OCI-M2 (cell line): Measurements from ENCODE around the gene FUT9.

Source experiments
- DNase-seq: peaks from one replicate; lab custom pipeline; 2025; ENCODE audit not compliant: unreplicated experiment; lab: John Stamatoyannopoulos, UW

The FUT9 gene

DNA sequence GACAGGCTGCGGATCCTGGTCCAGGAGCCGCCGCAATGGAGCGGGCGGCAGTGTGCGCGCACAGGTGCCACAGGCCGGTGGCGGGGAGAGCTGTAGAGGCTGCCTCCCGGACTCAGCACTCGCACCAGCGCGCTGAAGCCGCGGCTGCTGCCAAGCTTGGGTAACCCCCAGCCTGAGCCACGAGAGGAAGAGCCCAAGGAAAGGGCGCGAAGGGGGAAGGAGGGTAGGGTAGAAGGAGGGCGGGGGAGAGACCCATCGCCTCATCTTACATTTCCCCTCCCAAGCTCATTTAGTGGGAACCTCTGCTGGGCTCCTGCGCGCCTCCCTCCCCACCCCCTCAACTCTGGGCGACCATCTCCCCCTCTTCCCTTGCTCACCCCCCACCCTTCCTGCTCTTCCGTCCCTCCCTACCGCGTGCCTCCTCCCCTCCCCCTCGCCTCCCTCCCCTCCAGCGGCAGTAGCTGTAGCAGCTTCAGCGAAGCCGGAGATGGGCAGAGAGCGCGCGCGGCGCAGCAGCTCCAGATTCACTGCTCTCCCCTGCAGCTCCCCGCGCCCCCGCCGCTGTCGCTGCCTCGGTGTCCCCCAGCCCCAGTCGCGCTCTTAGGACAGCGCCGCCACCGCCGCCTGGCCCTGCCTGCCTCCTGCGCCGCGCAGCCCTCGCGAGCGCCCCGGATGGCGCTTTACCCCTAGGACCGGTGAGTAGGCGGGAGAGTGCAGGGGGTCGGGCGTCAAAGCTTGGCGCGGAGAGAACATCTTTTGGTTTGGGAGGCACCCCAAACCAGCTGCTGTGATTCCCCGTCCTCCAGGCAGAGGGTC lies at the start of gene FUT9:
Gene FUT9, plus strand, starts transcription at position 457 of the 816 bp plus-strand sequence. CDS start 187,182 bp downstream, outside the sequence.
- no peak for DNase-seq

DNA sequence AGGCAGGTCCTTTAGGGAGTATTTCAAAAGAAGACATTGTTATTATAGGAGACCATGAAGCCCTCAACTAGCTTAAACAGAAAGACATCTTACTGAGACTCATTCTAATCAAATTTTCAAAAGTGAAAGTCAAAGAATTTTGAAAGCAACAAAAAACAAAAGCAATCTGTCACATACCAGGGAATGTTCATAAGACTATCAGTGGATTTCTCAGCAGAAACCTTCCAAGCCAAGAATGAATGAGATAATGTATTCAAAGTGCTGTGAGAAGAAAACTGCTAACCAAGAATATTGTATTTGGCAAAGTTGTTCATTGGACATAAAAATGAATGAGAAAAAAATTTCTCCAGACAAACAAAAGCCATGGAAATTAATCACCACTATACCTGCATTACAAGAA lies 48.2 kb upstream of the FUT9 start:
- no peak for DNase-seq

DNA sequence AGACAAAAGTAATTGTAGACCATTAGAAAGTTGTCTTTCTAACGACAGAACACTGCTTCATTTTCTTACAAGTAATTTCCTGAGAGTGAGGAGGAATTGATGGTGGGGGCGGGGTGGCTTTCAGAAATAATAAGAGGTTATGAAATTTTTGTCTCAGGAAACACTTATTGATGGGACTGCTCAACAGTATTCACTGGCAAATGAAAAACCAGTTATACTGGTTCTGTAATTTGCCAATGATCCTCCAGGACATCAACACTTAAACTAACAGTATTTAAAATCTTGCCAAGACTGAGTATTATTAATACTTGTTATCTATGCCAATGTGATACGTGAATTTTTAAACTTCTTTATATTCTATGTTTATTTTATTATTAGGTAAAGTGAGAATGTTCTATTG lies 41.8 kb upstream of the FUT9 start:
- DNase-seq = no peak

GRCh38 chr6:95978230-95978629 lies 37.5 kb upstream of the FUT9 start:
- no peak for DNase-seq

GRCh38 chr6:95991906-95992305 lies 23.9 kb upstream of the FUT9 start:
- DNase-seq = no peak

DNA sequence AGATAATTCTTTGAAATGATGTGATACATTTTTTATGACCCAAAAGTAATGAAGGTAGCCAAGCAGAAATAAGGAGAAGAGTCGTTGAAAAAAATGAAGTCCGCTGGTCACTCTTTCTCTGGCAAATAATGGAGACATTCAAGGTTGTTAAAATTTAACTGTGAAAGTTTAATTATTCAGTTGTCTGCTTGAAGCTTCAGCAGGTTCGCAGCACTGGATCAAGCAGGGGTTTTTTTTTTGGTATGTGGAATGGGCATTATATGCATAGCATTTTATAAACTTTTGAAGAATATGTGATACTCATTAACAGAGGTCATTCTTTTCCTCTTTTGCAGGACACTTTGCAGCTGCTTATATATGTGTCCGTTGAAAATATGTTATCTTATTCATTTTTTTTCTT lies 21.6 kb upstream of the FUT9 start:
- no peak for DNase-seq

GRCh38 chr6:95998133-95998532 lies 17.6 kb upstream of the FUT9 start:
- DNase-seq = no peak

- no peak for DNase-seq
Measured at GRCh38 chr6:96001891-96002575, 13.7 kb upstream of the FUT9 start.

GRCh38 chr6:96002576-96002910 lies 13.2 kb upstream of the FUT9 start:
- no peak for DNase-seq

DNA sequence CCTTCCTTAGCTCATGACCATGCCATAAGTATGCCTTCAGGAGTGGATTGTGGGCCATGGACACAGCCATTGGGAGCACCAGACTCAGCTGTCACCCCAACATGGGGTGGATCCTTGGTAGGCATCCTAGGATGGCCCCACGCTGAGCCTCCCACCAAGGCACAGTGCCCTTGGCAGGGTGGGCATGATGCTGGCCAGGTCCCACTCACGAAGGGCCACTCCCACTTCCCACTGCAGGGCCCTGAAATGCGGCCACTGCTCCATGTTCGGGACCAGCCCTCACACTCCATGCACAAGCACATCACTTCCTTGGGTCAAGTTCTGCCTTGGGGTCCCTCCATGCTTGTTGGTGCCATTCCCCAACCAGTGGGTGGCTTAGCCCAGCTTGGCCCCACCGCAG lies 12.9 kb upstream of the FUT9 start:
- no peak for DNase-seq

- no peak for DNase-seq
Measured at GRCh38 chr6:96007663-96008062, 8.1 kb upstream of the FUT9 start.

DNA sequence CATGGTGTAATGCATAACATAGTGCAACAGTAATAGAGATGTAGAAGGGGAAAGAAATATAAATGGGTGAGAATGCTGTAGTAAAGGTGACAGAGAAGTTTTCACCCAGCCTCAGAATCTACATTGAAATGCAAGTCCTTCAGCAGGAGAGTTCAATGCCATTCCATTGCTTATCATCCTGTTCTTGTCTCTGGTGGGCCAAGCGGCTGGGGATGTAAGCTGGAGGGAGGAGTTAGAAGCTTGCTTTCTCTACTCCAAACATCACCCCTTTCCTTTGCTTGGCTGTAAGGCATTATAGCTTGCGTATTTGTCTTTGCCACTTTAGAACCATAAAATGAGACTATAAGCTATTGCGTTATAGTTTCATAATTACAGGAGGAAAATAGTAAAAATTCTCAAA lies 2.2 kb upstream of the FUT9 start:
- no peak for DNase-seq

DNA sequence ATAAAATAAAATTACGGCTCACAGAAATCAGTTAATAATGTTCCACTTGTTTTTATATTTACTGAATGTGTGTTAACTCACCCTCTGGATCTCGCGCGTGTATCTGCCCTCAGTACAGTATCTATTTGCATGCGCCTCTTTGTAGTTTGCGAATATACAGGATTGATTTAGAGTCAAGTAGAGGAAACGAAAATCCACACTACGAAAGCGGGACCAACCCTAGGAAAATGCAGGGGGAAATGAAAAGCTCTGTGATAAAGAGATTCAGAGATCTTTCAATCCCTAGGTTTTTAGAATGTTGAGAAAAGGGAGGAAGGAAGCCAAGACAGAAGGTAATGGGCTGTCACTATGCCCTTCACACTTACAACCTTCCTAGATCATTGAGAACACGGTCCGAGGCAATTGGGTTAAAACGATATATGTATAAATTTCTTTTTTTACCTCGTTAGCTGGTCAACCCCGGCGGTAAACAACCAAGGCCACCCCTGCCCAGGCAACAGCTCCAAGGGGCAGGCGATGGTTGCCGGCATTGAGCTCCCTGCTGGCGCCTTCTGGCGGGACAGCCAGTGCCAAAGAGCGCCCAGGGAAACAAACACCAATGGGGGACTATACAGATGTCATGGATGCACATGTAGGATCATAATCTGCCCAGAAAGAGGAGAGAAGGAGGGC lies 792 bp upstream of the FUT9 start:
- no peak for DNase-seq

- no peak for DNase-seq
Measured at GRCh38 chr6:96016334-96017069, 728 bp downstream of the FUT9 start.

DNA sequence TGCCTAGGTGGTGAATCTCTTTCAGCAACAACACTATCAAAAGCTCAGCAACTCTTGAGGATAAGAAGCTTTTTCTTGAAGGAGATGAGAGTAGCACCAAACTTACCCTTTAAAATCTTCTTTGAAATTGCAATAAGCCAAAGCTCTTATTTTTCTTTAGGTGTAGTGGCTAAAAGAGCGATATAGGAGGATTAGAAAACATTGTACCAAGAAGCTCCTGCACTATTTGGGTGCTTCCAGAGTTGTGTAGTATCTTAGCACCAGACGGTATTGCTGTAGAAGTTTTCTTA lies 1.2 kb downstream of the FUT9 start:
- no peak for DNase-seq

DNA sequence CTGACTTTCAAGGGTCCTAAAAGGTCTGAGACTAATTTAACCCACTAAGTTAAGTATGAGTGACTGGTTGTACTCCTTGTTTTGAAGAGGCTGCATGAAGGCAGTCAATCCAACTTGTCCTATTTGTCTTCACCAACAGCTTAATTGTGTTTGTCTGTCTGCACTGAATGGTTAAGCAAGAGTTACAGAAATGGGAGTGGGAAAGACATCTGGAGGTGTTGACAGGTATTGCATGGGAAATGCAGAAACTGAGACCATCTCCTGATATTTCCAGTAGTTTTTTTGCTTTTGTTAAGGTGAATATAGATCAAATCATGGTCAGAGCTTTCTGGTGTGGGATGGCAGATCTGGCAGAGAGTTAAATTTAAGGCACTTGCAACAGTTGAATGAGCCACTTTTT lies 6.5 kb downstream of the FUT9 start:
- no peak for DNase-seq

- DNase-seq = no peak
Measured at GRCh38 chr6:96032661-96033060, 16.9 kb downstream of the FUT9 start.

GRCh38 chr6:96051555-96051954 lies 35.8 kb downstream of the FUT9 start:
- DNase-seq = no peak

GRCh38 chr6:96058082-96058481 lies 42.3 kb downstream of the FUT9 start:
- DNase-seq = no peak

DNA sequence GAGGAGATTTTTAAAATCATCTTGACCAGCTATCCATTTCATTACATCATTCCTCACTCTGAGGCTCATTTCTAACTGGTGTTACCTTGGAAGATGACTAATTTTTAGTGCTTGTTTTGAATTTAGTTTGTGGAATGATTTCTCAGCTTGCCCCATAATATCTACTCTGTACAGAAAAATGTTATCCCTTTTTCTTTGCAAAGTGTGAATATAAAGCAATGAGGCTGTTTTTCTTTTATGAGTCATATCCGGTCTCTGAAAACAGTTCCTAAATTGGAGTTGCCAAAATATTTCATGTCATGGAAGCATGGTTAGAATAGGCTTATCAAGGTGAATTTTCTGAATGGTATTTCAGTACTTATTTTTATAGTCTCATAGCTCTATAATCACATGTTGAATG lies 43.8 kb downstream of the FUT9 start:
- no peak for DNase-seq

DNA sequence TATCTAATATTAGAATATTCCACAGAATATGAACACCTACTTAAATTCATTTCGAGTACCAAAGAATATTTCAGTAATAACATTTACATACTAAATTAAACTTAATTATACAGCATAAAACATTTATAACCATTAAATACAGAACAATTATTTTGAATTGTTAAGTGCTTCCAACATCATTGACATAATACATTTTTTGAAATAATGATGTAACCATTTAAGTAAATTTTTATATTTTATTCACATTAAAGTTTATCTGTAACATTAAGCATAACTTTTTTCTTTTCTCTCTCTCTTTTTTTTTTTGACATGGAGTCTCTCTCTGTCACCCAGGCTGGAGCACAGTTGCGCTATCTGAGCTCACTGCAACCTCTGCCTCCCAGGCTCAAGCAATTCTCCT lies 44.5 kb downstream of the FUT9 start:
- DNase-seq = no peak

GRCh38 chr6:96065213-96065612 lies 49.4 kb downstream of the FUT9 start:
- no peak for DNase-seq
